Heart left ventricle (tissue), 16 donors: ENCODE measurements around the gene GRK3. TPM values are rescaled to one million over a fixed set of nuclear protein-coding genes. Genes with fewer than 3 reads are reported as not detected.

Experiments used
- ATAC-seq, 4 donors: fragments of 200-7000 bp; cut with Tn5 transposase; one replicate each; pipeline ENCODE4 v1.9.1; 2020 to 2022; ENCODE audit warnings: moderate library complexity in 4 of 4, mild to moderate bottlenecking in 3 of 4, moderate number of reproducible peaks in 1 of 4
- DNase-seq, 5 donors: peaks; one replicate each; pipeline ENCODE4 v3.0.0-alpha.2; 2020
- H3K27ac ChIP-seq, 12 donors: fragments of 200-600 bp; sonication (generic) in 4 of 12; one replicate each; pipeline versions ENCODE4 v1.5.0 to v1.8.0; 2016 to 2022; ENCODE audit warnings: mild to moderate bottlenecking in 2 of 12
- H3K27me3 ChIP-seq, 9 donors: fragments of 200-600 bp; sonication (generic) in 2 of 9; one replicate each; pipeline versions ENCODE4 v1.5.1 to v1.8.0; 2016 to 2022; ENCODE audit warnings: mild to moderate bottlenecking in 3 of 9
- H3K36me3 ChIP-seq, 9 donors: fragments of 200-600 bp; sonication (generic) in 2 of 9; one replicate each; pipeline versions ENCODE4 v1.5.0 to v1.8.0; 2018 to 2022; ENCODE audit warnings: mild to moderate bottlenecking in 2 of 9
- H3K4me1 ChIP-seq, 12 donors: fragments of 200-600 bp; sonication (generic) in 4 of 12; one replicate each; pipeline versions ENCODE4 v1.5.0 to v1.8.0; 2016 to 2022; ENCODE audit warnings: mild to moderate bottlenecking in 3 of 12
- H3K4me3 ChIP-seq, 12 donors: fragments of 200-600 bp; sonication (generic) in 4 of 12; one replicate each; pipeline versions ENCODE4 v1.5.0 to v1.8.0; 2017 to 2022; ENCODE audit warnings: mild to moderate bottlenecking in 9 of 12, moderate library complexity in 4 of 12
- H3K9me3 ChIP-seq, 12 donors: fragments of 200-600 bp; sonication (generic) in 4 of 12; one replicate each; pipeline versions ENCODE4 v1.5.0 to v1.8.0; 2016 to 2022; ENCODE audit warnings: mild to moderate bottlenecking in 1 of 12
- CTCF ChIP-seq, 12 donors: fragments of 200-600 bp; sonication (generic) in 4 of 12; IDR thresholded peaks; one replicate each; pipeline versions ENCODE4 v1.5.0 to v1.8.0; 2018 to 2022; ENCODE audit warnings: antibody characterized with exemption in 12 of 12, mild to moderate bottlenecking in 5 of 12
- POLR2A ChIP-seq, 2 donors: fragments of 450-650 bp; IDR thresholded peaks; one replicate each; pipeline ENCODE4 v1.6.1; 2017; ENCODE audit warnings: antibody characterized with exemption in 2 of 2, mild to moderate bottlenecking in 2 of 2, moderate library complexity in 2 of 2
- WGBS, 4 donors: extraction: QIAGEN DNeasy Blood & Tissue Kit in 2 of 4; methylation state at CpG; one replicate each; pipeline versions ENCODE4 v1.1.5 to v1.1.7; 2013 to 2018; 5-methylcytosine and 5-hydroxymethylcytosine counted together
- intact Hi-C, 10 donors: fragments of 100-400 bp; cut with DNase I; formaldehyde crosslinking; loops; one replicate each; pipeline versions ENCODE4 v1.11.1 to v1.14.2; 2022
- polyA plus RNA-seq, 2 donors: library from polyadenylated mRNA; stranded (reverse); fragments of 200-250 nt; gene quantifications; one replicate each; pipeline ENCODE4 v1.2.3, GENCODE V29; 2013
- total RNA-seq, 9 donors: library from RNA; depleted of rRNA in 2 of 9; stranded (reverse); fragments of >200 nt in 2 of 9; fragmentation: NEBNext Ultra II Directional in 3 of 9; extraction: Animal tissue kit (Norgen Biotek cat#: 25700) in 3 of 9; gene quantifications; one replicate each; pipeline versions ENCODE4 v1.1.0 to v1.2.4, GENCODE V29; 2016 to 2023
- donor health status: ischemic (EF 13 %, LVEDD 7.1; RV severe dilation, severe dysfunction).
- donor health status: healthy with polysubstance abuse.
- donor health status: DM: no; HTN: yes; CAD: no.
- donor health status: DM: no; HTN: no; CAD: no.
- donor health status: ischemic (EF 25% LVEDD 6.9; RV normal size, moderate dysfunction).
- donor health status: ischemic (EF 25% LVEDD 5.7; RV mildly dilated, moderate dysfunction).
- donor health status: healthy.
- donor health status: DM: yes; HTN: yes; CAD: no.
- donor health status: ischemic (EF 35%, LVEDD 5.7; RV mildly dilated, moderate dysfunction).
- donor health status: nonischemic (EF 11% LVEDD 7.7; RV severe dilation, severe dysfunction).
- donor health status: DM: yes; HTN: yes; CAD: no.
- donor health status: PGD.
- donor health status: ischemic (EF 29% LVEDD 5.4; RV normal size, mild dysfunction).
- donor health status: nonischemic (EF 23%, LVEDD 6.1; RV moderate dilation, normal function).

Gene GRK3
- total and polyA plus RNA-seq, 11 donors, result 1.1 to 16.2 (median 5.9) TPM

GRCh38 chr22:25770333-25770732 is 205.9 kb downstream of the GRK3 start:
- DNase-seq (peak in 1 of 5 donors; percentile 37), ATAC-seq (peak in 2 of 4 donors; percentile 10 to 11)
- Histone ChIP-seq H3K36me3 (peaks cover 0 to 78% (median 13%) of the 10 kb centered on the region in 9 donors), H3K9me3 (peaks cover 0 to 14% (median 1%) of the 10 kb centered on the region in 12 donors), H3K27ac (peak overlapping the region in 1 of 12 donors; percentile 18), H3K4me1 (peaks cover 0 to 6% (median 0%) of the 10 kb centered on the region in 12 donors), H3K27me3 (no peaks in the 10 kb centered on the region), H3K4me3 (no peak overlapping the region)
- TF ChIP-seq CTCF (IDR thresholded peaks at IDR 0.05) (no peak), POLR2A (IDR thresholded peaks at IDR 0.05) (no peak)
- intact Hi-C loops, result loop anchor here in 6 of 10 donors (5.0 to 10.0 kb wide), 7 partner anchors 58 to 564 kb away; no protein-coding TSS in a partner anchor
- WGBS, 4 donors, result 89 to 94% (median 92%) methylated on average over 4 of the region's 4 CpGs

DNA sequence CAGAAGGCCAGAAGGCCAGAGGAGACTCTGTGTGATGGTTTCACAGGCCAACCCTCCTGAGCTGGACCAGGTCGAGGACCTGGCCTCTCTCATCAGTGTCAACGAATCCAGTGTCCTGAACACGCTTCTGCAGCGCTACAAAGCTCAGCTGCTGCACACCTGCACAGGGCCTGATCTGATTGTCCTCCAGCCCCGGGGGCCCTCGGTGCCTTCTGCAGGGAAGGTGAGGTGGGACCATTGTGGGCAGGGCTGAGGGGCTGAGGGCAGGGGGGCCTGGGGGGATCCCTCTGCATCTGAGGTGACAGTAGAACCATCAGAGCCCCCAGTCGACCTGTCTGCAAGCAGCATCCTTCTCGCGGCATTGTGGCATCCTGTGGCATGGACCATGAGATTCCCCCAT is 207.8 kb downstream of the GRK3 start:
- peaks cover 0 to 5% (median 0%) of the 10 kb centered on the region in 12 donors for H3K4me1 ChIP-seq
- H3K27ac ChIP-seq, result no peak overlapping the region
- intact Hi-C loops, result loop anchor here in 7 of 10 donors (1.0 to 10.0 kb wide), 9 partner anchors 60 to 563 kb away; no protein-coding TSS in a partner anchor
- WGBS, 4 donors, result 57 to 66% (median 62%) methylated on average over 9 of the region's 9 CpGs
- no peak overlapping the region for H3K4me3 ChIP-seq
- no peak for ATAC-seq
- H3K36me3 ChIP-seq, result peaks cover 0 to 89% (median 13%) of the 10 kb centered on the region in 9 donors
- H3K9me3 ChIP-seq, result peaks cover 0 to under 1% (median 0%) of the 10 kb centered on the region in 12 donors
- peak in 1 of 5 donors; percentile 25 for DNase-seq
- no peaks in the 10 kb centered on the region for H3K27me3 ChIP-seq
- no peak for TF ChIP-seq CTCF (IDR thresholded peaks at IDR 0.05)
- TF ChIP-seq POLR2A (IDR thresholded peaks at IDR 0.05), result no peak

GRCh38 chr22:25774575-25775026 is 210.1 kb downstream of the GRK3 start:
- peaks cover 0 to 89% (median 15%) of the 10 kb centered on the region in 9 donors for H3K36me3 ChIP-seq

More at GRCh38 chr22:25774575-25775026, 210.1 kb downstream of the GRK3 start:
- Histone ChIP-seq H3K27me3 (no peaks in the 10 kb centered on the region), H3K4me3 (no peak overlapping the region), H3K9me3 (no peaks in the 10 kb centered on the region), H3K27ac (no peak overlapping the region), H3K4me1 (peaks cover 0 to 5% (median 0%) of the 10 kb centered on the region in 12 donors)
- 64 to 71% (median 69%) methylated on average over 12 of the region's 12 CpGs for WGBS, 4 donors
- ATAC-seq (peak in 3 of 4 donors; percentile 2 to 25 (median 23)), DNase-seq (peak in 1 of 5 donors; percentile 36)
- intact Hi-C loops, result loop anchor here in 8 of 10 donors (2.0 to 10.0 kb wide), 8 partner anchors 62 to 560 kb away; no protein-coding TSS in a partner anchor
- no peak for TF ChIP-seq POLR2A (IDR thresholded peaks at IDR 0.05)
- TF ChIP-seq CTCF (IDR thresholded peaks at IDR 0.05), result peak in 9 of 12 donors; percentile 7 to 42 (median 26)
